Mammary epithelial cell (primary cell): ENCODE measurements around the gene HAO2.

Source experiments
- EZH2 ChIP-seq: IDR thresholded peaks from 2 replicates; pipeline ENCODE4 v1.6.1; 2012; ENCODE audit warnings: low read length, inconsistent platforms, borderline replicate concordance
- TF ChIP-seq, protein P1 (sequence below), 2 donors: IDR thresholded peaks in 1 of 2; conservative IDR thresholded peaks in 1 of 2; 2 replicates each; pipeline ENCODE4 v1.5.1; 2011 to 2012; ENCODE audit warnings: inconsistent platforms in 2 of 2, low read length in 2 of 2, mild to moderate bottlenecking in 2 of 2, control low read depth in 1 of 2, low read depth in 1 of 2; ENCODE audit not compliant: insufficient read depth in 1 of 2; ENCODE audit errors: extremely low read depth in 1 of 2

- TF ChIP-seq, protein P1, sequence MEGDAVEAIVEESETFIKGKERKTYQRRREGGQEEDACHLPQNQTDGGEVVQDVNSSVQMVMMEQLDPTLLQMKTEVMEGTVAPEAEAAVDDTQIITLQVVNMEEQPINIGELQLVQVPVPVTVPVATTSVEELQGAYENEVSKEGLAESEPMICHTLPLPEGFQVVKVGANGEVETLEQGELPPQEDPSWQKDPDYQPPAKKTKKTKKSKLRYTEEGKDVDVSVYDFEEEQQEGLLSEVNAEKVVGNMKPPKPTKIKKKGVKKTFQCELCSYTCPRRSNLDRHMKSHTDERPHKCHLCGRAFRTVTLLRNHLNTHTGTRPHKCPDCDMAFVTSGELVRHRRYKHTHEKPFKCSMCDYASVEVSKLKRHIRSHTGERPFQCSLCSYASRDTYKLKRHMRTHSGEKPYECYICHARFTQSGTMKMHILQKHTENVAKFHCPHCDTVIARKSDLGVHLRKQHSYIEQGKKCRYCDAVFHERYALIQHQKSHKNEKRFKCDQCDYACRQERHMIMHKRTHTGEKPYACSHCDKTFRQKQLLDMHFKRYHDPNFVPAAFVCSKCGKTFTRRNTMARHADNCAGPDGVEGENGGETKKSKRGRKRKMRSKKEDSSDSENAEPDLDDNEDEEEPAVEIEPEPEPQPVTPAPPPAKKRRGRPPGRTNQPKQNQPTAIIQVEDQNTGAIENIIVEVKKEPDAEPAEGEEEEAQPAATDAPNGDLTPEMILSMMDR (conservative IDR thresholded peaks at IDR 0.05 in 1 of 2, IDR thresholded peaks at IDR 0.05 in 1 of 2; ENCODE audit: extremely low read depth in 1 of 2, insufficient read depth in 1 of 2, low read depth in 1 of 2, low read length in 2 of 2), result no peak
- TF ChIP-seq EZH2, result no peak
Observed at GRCh38 chr1:119429687-119430086, 61.1 kb downstream of the HAO2 start.
